Measurements from ENCODE around the gene KCNJ8.

DNA sequence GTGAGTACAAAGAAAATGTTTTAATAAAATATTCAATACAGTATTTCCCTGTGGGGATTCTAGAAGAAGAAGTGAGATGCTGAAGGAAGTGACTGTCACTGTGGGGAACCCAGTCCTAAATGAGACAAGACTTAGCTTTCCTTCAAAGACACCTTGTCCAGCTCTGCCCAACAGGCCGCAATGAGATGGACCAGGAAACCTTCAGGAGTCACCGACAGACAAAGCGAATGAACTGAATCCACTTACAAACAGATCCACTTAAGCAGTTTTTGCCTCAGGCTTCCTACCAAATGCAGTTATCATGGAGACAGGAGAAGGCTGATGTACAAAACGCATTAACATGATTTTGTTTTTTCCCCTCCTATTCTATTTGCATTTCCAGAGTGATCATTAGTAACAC lies 9.6 kb downstream of the KCNJ8 start:
- TF ChIP-seq, protein P1, sequence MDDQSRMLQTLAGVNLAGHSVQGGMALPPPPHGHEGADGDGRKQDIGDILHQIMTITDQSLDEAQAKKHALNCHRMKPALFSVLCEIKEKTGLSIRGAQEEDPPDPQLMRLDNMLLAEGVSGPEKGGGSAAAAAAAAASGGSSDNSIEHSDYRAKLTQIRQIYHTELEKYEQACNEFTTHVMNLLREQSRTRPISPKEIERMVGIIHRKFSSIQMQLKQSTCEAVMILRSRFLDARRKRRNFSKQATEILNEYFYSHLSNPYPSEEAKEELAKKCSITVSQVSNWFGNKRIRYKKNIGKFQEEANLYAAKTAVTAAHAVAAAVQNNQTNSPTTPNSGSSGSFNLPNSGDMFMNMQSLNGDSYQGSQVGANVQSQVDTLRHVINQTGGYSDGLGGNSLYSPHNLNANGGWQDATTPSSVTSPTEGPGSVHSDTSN (IDR thresholded peaks at IDR 0.05): no peak
- TF ChIP-seq, protein P2, sequence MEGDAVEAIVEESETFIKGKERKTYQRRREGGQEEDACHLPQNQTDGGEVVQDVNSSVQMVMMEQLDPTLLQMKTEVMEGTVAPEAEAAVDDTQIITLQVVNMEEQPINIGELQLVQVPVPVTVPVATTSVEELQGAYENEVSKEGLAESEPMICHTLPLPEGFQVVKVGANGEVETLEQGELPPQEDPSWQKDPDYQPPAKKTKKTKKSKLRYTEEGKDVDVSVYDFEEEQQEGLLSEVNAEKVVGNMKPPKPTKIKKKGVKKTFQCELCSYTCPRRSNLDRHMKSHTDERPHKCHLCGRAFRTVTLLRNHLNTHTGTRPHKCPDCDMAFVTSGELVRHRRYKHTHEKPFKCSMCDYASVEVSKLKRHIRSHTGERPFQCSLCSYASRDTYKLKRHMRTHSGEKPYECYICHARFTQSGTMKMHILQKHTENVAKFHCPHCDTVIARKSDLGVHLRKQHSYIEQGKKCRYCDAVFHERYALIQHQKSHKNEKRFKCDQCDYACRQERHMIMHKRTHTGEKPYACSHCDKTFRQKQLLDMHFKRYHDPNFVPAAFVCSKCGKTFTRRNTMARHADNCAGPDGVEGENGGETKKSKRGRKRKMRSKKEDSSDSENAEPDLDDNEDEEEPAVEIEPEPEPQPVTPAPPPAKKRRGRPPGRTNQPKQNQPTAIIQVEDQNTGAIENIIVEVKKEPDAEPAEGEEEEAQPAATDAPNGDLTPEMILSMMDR (IDR thresholded peaks at IDR 0.05): no peak
- TF ChIP-seq, protein P3, sequence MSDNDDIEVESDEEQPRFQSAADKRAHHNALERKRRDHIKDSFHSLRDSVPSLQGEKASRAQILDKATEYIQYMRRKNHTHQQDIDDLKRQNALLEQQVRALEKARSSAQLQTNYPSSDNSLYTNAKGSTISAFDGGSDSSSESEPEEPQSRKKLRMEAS (IDR thresholded peaks at IDR 0.05): no peak
- TF ChIP-seq POLR2A (IDR thresholded peaks at IDR 0.05; ENCODE audit: low read length) (no peak), BHLHE40 (IDR thresholded peaks at IDR 0.05; ENCODE audit: low read depth, low read length) (no peak)
- TF ChIP-seq, protein P4, sequence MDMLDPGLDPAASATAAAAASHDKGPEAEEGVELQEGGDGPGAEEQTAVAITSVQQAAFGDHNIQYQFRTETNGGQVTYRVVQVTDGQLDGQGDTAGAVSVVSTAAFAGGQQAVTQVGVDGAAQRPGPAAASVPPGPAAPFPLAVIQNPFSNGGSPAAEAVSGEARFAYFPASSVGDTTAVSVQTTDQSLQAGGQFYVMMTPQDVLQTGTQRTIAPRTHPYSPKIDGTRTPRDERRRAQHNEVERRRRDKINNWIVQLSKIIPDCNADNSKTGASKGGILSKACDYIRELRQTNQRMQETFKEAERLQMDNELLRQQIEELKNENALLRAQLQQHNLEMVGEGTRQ (IDR thresholded peaks at IDR 0.05): no peak
- TF ChIP-seq, protein P5, sequence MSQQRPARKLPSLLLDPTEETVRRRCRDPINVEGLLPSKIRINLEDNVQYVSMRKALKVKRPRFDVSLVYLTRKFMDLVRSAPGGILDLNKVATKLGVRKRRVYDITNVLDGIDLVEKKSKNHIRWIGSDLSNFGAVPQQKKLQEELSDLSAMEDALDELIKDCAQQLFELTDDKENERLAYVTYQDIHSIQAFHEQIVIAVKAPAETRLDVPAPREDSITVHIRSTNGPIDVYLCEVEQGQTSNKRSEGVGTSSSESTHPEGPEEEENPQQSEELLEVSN (IDR thresholded peaks at IDR 0.05; ENCODE audit: borderline replicate concordance, low read depth): no peak

Measured in A549 (cell line).